PC-3 (cell line): Measurements from ENCODE around the gene ZNF385B. TPM values are rescaled to one million over a fixed set of nuclear protein-coding genes. Genes with fewer than 3 reads are reported as not detected.

Experiments used
- ATAC-seq: fragments of 200-7000 bp; cut with Tn5 transposase; 2 replicates; pipeline ENCODE4 v1.9.1; 2020; ENCODE audit warnings: mild to moderate bottlenecking, moderate library complexity
- BruUV-seq: library from RNA; stranded (reverse); fragments of 400-500 nt; replicated peaks from 2 replicates; lab custom pipeline; 2021; lab: Mats Ljungman, UMichigan
- CTCF ChIA-PET: fragments of 300-600 bp; sonication (Branson Sonifier 250); formaldehyde crosslinking; loops from one replicate; lab custom pipeline; 2022; ENCODE audit warnings: antibody characterized with exemption; lab: Charles Lee
- POLR2A ChIA-PET: fragments of 300-600 bp; sonication (Branson Sonifier 250); formaldehyde crosslinking; loops from one replicate; lab custom pipeline; 2022; ENCODE audit warnings: antibody characterized with exemption; ENCODE audit not compliant: unreplicated experiment; lab: Charles Lee
- DNase-seq: peaks from one replicate; pipeline ENCODE4 v3.0.0-alpha.2; 2015
- H2AFZ ChIP-seq: fragments of 300-600 bp; sonication (generic); 2 replicates; pipeline ENCODE4 v1.6.0; 2016; ENCODE audit warnings: antibody characterized with exemption, low read length
- H3F3A ChIP-seq: fragments of 300-600 bp; sonication (generic); one replicate; pipeline ENCODE4 v1.6.0; 2017; ENCODE audit warnings: antibody characterized with exemption, low read length, control low read depth, mild to moderate bottlenecking; ENCODE audit not compliant: unreplicated experiment
- H3K27ac ChIP-seq: fragments of 300-600 bp; sonication (generic); 2 replicates; pipeline ENCODE4 v1.5.1; 2016; ENCODE audit warnings: mild to moderate bottlenecking, low read length
- H3K27me3 ChIP-seq: fragments of 300-600 bp; sonication (generic); 2 replicates; pipeline ENCODE4 v1.6.1; 2016; ENCODE audit warnings: low read length, mixed read lengths
- H3K36me3 ChIP-seq: fragments of 300-600 bp; sonication (generic); 2 replicates; pipeline ENCODE4 v1.6.1; 2016; ENCODE audit warnings: low read depth, mixed run types, low read length, mixed read lengths
- H3K4me1 ChIP-seq: fragments of 300-600 bp; sonication (generic); 2 replicates; pipeline ENCODE4 v1.5.1; 2016; ENCODE audit warnings: low read length; ENCODE audit not compliant: insufficient read depth
- H3K4me2 ChIP-seq: fragments of 300-600 bp; sonication (generic); 2 replicates; pipeline ENCODE4 v1.6.0; 2016; ENCODE audit warnings: low read length
- H3K4me3 ChIP-seq: fragments of 300-600 bp; sonication (generic); 2 replicates; pipeline ENCODE4 v1.5.1; 2016; ENCODE audit warnings: mild to moderate bottlenecking, low read length, mixed read lengths
- H3K79me2 ChIP-seq: fragments of 300-600 bp; sonication (generic); 2 replicates; pipeline ENCODE4 v1.6.1; 2017; ENCODE audit warnings: low read length, mixed read lengths
- H3K9ac ChIP-seq: fragments of 300-600 bp; sonication (generic); 2 replicates; pipeline ENCODE4 v1.6.0; 2016; ENCODE audit warnings: mild to moderate bottlenecking, low read length
- H3K9me2 ChIP-seq: fragments of 300-600 bp; sonication (generic); replicated peaks from 2 replicates; pipeline ENCODE4 v1.6.1; 2016; ENCODE audit warnings: mixed run types, low read length, mixed read lengths
- H3K9me3 ChIP-seq: fragments of 300-600 bp; sonication (generic); 2 replicates; pipeline ENCODE4 v1.6.1; 2016; ENCODE audit warnings: low read length, mixed read lengths
- H4K20me1 ChIP-seq: fragments of 300-600 bp; sonication (generic); 2 replicates; pipeline ENCODE4 v1.6.1; 2016; ENCODE audit warnings: low read length, mixed read lengths
- EZH2 ChIP-seq: fragments of 300-600 bp; sonication (generic); IDR thresholded peaks from one replicate; pipeline ENCODE4 v1.6.1; 2017; ENCODE audit warnings: antibody characterized with exemption, mild to moderate bottlenecking, low read length; ENCODE audit not compliant: unreplicated experiment
- EZH2phosphoT487 ChIP-seq: fragments of 300-600 bp; sonication (generic); IDR thresholded peaks from 2 replicates; pipeline ENCODE4 v1.6.1; 2018; ENCODE audit warnings: mild to moderate bottlenecking, antibody characterized with exemption, low read length, borderline replicate concordance
- intact Hi-C: fragments of 100-400 bp; cut with micrococcal nuclease; formaldehyde crosslinking; loops from 2 replicates; pipeline ENCODE4 v1.9.0; 2023
- total RNA-seq: library from RNA; depleted of rRNA; stranded (reverse); fragments of >200 nt; gene quantifications from 2 replicates; pipeline ENCODE4 v1.2.3, GENCODE V29; 2014
- TF ChIP-seq, protein P1 (sequence below): fragments of 300-600 bp; sonication (generic); conservative IDR thresholded peaks from 2 replicates; pipeline ENCODE4 v1.5.1; 2017; ENCODE audit warnings: antibody characterized with exemption, low read depth, mild to moderate bottlenecking, low read length

The ZNF385B gene
- total RNA-seq, 1 experiment from 2014 or later: 2.4 TPM

DNA sequence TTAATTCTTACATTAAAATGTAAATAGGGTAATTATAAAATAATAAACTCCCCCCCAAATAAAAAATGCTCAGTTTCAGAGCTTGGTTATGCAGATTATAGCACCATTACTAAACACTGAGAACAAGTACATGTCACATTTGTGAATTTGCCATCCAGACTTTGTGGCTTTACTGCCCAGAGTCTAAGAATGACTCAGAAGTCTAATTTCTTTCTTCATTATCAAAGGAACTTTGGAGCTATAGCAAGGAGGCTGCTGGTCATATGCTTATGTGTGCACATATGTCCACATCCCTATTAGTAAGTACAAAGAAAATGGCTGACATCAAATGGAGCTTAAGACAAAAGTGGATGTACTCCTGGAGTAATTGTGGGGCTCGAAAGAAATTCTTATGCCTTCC, 348.2 kb downstream of the ZNF385B start:
- TF ChIP-seq EZH2phosphoT487: no peak
- TF ChIP-seq EZH2: no peak
- TF ChIP-seq, protein P1, sequence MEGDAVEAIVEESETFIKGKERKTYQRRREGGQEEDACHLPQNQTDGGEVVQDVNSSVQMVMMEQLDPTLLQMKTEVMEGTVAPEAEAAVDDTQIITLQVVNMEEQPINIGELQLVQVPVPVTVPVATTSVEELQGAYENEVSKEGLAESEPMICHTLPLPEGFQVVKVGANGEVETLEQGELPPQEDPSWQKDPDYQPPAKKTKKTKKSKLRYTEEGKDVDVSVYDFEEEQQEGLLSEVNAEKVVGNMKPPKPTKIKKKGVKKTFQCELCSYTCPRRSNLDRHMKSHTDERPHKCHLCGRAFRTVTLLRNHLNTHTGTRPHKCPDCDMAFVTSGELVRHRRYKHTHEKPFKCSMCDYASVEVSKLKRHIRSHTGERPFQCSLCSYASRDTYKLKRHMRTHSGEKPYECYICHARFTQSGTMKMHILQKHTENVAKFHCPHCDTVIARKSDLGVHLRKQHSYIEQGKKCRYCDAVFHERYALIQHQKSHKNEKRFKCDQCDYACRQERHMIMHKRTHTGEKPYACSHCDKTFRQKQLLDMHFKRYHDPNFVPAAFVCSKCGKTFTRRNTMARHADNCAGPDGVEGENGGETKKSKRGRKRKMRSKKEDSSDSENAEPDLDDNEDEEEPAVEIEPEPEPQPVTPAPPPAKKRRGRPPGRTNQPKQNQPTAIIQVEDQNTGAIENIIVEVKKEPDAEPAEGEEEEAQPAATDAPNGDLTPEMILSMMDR: no peak
- Histone ChIP-seq H3K9me3 (no peaks in the 10 kb centered on the region), H3K79me2 (no peaks in the 10 kb centered on the region), H3F3A (no peaks in the 10 kb centered on the region), H4K20me1 (no peaks in the 10 kb centered on the region), H2AFZ (no peak overlapping the region), H3K27me3 (no peaks in the 10 kb centered on the region), H3K27ac (no peak overlapping the region), H3K9me2 (no peaks in the 10 kb centered on the region), H3K9ac (no peak overlapping the region), H3K36me3 (no peaks in the 10 kb centered on the region), H3K4me2 (no peak overlapping the region), H3K4me1 (no peaks in the 10 kb centered on the region), H3K4me3 (no peak overlapping the region)
- ChIA-PET CTCF (no interaction called here), POLR2A (no interaction called here)
- ATAC-seq (no peak), DNase-seq (no peak)
- intact Hi-C loops: no loop called here
- no TSS peak for BruUV-seq

- Histone ChIP-seq H3F3A (no peaks in the 10 kb centered on the region), H3K4me1 (no peaks in the 10 kb centered on the region), H3K27ac (no peak overlapping the region), H3K36me3 (no peaks in the 10 kb centered on the region), H3K79me2 (no peaks in the 10 kb centered on the region), H3K4me3 (no peak overlapping the region), H2AFZ (no peak overlapping the region), H3K27me3 (no peaks in the 10 kb centered on the region), H3K4me2 (no peak overlapping the region), H3K9me3 (no peaks in the 10 kb centered on the region), H4K20me1 (no peaks in the 10 kb centered on the region), H3K9ac (no peak overlapping the region), H3K9me2 (no peaks in the 10 kb centered on the region)
- DNase-seq: no peak
- ChIA-PET CTCF (no interaction called here), POLR2A (no interaction called here)
- TF ChIP-seq EZH2phosphoT487: no peak
- no peak for TF ChIP-seq EZH2
- TF ChIP-seq, protein P1: no peak
- intact Hi-C loops: no loop called here
- BruUV-seq: no TSS peak
- ATAC-seq: no peak
Measured at GRCh38 chr2:179512281-179513035, 349.0 kb downstream of the ZNF385B start.

GRCh38 chr2:179511105-179511789, 350.2 kb downstream of the ZNF385B start:
- POLR2A ChIA-PET: no interaction called here
- Histone ChIP-seq H3F3A (no peaks in the 10 kb centered on the region), H3K27me3 (no peaks in the 10 kb centered on the region), H3K4me1 (no peaks in the 10 kb centered on the region), H3K4me2 (no peak overlapping the region), H3K9me3 (no peaks in the 10 kb centered on the region), H3K4me3 (no peak overlapping the region), H3K79me2 (no peaks in the 10 kb centered on the region), H3K36me3 (no peaks in the 10 kb centered on the region), H3K27ac (no peak overlapping the region), H4K20me1 (no peaks in the 10 kb centered on the region), H3K9ac (no peak overlapping the region), H3K9me2 (no peaks in the 10 kb centered on the region), H2AFZ (no peak overlapping the region)
- no TSS peak for BruUV-seq
- ATAC-seq (no peak), DNase-seq (no peak)
- TF ChIP-seq EZH2phosphoT487 (no peak), EZH2 (no peak)
- TF ChIP-seq, protein P1: no peak
- intact Hi-C loops: no loop called here
- CTCF ChIA-PET: no interaction called here
